Smooth muscle cell (in vitro differentiated cells): Measurements from ENCODE around the gene PANK4. TPM values are rescaled to one million over a fixed set of nuclear protein-coding genes. Genes with fewer than 3 reads are reported as not detected.

ENCODE experiments used
- DNase-seq: peaks from one replicate; lab custom pipeline; 2025; ENCODE audit not compliant: unreplicated experiment; lab: John Stamatoyannopoulos, UW
- H2AFZ ChIP-seq: fragments of 200-600 bp; sonication (generic); 2 replicates; pipeline ENCODE4 v1.6.0; 2016; ENCODE audit warnings: antibody characterized with exemption, low read depth, mild to moderate bottlenecking
- H3F3A ChIP-seq: fragments of 200-600 bp; sonication (generic); 2 replicates; pipeline ENCODE4 v1.6.0; 2017; ENCODE audit warnings: antibody characterized with exemption, low read depth
- H3K27ac ChIP-seq: fragments of 200-600 bp; sonication (generic); 2 replicates; pipeline ENCODE4 v1.5.1; 2016; ENCODE audit warnings: low read depth, mild to moderate bottlenecking
- H3K27me3 ChIP-seq: fragments of 200-600 bp; sonication (generic); 2 replicates; pipeline ENCODE4 v1.6.1; 2016; ENCODE audit warnings: low read depth, mild to moderate bottlenecking
- H3K36me3 ChIP-seq: fragments of 200-600 bp; sonication (generic); 2 replicates; pipeline ENCODE4 v1.5.1; 2016; ENCODE audit warnings: low read depth
- H3K4me1 ChIP-seq: fragments of 200-600 bp; sonication (generic); 2 replicates; pipeline ENCODE4 v1.5.1; 2016; ENCODE audit warnings: low read depth
- H3K4me2 ChIP-seq: fragments of 200-600 bp; sonication (generic); 2 replicates; pipeline ENCODE4 v1.6.0; 2016; ENCODE audit warnings: mild to moderate bottlenecking
- H3K4me3 ChIP-seq: fragments of 200-600 bp; sonication (generic); 2 replicates; pipeline ENCODE4 v1.5.1; 2016; ENCODE audit warnings: mild to moderate bottlenecking
- H3K79me2 ChIP-seq: fragments of 200-600 bp; sonication (generic); 2 replicates; pipeline ENCODE4 v1.6.0; 2016; ENCODE audit warnings: low read depth, mild to moderate bottlenecking
- H3K9ac ChIP-seq: fragments of 200-600 bp; sonication (generic); 2 replicates; pipeline ENCODE4 v1.6.0; 2016; ENCODE audit warnings: low read depth
- H3K9me3 ChIP-seq: fragments of 200-600 bp; sonication (generic); replicated peaks from 2 replicates; pipeline ENCODE4 v1.5.1; 2016; ENCODE audit warnings: low read depth
- H4K20me1 ChIP-seq: fragments of 200-600 bp; sonication (generic); 2 replicates; pipeline ENCODE4 v1.6.0; 2016; ENCODE audit warnings: low read depth
- CTCF ChIP-seq: fragments of 200-600 bp; sonication (generic); IDR thresholded peaks from 2 replicates; pipeline ENCODE4 v1.5.1; 2017; ENCODE audit warnings: borderline replicate concordance, mild to moderate bottlenecking, antibody characterized with exemption; ENCODE audit not compliant: insufficient read depth, poor library complexity, severe bottlenecking
- WGBS: methylation state at CpG from one replicate; pipeline ENCODE4 v1.1.7; 2016; ENCODE audit warnings: low lambda C conversion rate; 5-methylcytosine and 5-hydroxymethylcytosine counted together
- polyA plus RNA-seq: library from polyadenylated mRNA; unstranded; fragments of >200 nt; fragmentation: Nextera tagmentation; extraction: Ambion mirVana; gene quantifications from 2 replicates; pipeline ENCODE4 v1.2.1, GENCODE V29; 2016
- total RNA-seq: library from RNA; depleted of rRNA; stranded (reverse); fragments of >200 nt; gene quantifications from 2 replicates; pipeline ENCODE4 v1.2.3, GENCODE V29; 2014

The PANK4 gene
- total and polyA plus RNA-seq, 2 experiments from 2014 or later, result 28.4 to 28.7 TPM

- no peaks in the 10 kb centered on the region for H3K9me3 ChIP-seq
- DNase-seq, result no peak
- 87% methylated on average over 18 of the region's 19 CpGs for WGBS
- H4K20me1 ChIP-seq, result no peaks in the 10 kb centered on the region
- H3K4me3 ChIP-seq, result no peak overlapping the region
- no peak overlapping the region for H3K27ac ChIP-seq
- no peak overlapping the region for H3K4me2 ChIP-seq
- no peak for TF ChIP-seq CTCF
- H3K4me1 ChIP-seq, result no peaks in the 10 kb centered on the region
- H2AFZ ChIP-seq, result no peak overlapping the region
- no peaks in the 10 kb centered on the region for H3F3A ChIP-seq
- H3K9ac ChIP-seq, result no peak overlapping the region
- no peaks in the 10 kb centered on the region for H3K36me3 ChIP-seq
- no peaks in the 10 kb centered on the region for H3K27me3 ChIP-seq
- no peaks in the 10 kb centered on the region for H3K79me2 ChIP-seq
Measured at GRCh38 chr1:2493218-2493617, 33.2 kb downstream of the PANK4 start.

DNA sequence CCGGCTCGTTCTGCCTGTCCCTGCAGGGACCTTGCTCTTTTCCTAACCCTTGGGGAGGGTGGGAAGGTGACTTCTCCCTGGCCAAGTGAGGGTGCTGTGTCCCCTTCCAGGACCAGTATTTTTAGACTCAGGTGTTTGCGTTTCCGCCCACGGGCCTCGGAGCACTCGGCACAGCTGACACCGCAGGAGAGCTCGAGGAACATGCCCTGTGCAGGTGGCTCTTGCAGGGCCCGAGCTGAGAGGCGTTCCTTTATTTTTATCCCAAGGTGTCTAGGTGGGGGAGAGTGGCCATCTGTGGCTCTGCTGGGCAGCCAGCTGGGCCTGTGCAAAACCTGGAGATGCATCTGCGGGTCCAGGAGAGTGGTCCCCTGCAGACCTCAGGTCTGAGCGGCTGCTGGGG is 34.3 kb downstream of the PANK4 start:
- DNase-seq, result no peak
- 92% methylated on average over 13 of the region's 13 CpGs for WGBS

GRCh38 chr1:2489615-2490014 is 36.8 kb downstream of the PANK4 start:
- 98% methylated on average over 12 of the region's 14 CpGs for WGBS
- Histone ChIP-seq H3K27ac (no peak overlapping the region), H3K36me3 (no peaks in the 10 kb centered on the region), H3K27me3 (no peaks in the 10 kb centered on the region), H3F3A (no peaks in the 10 kb centered on the region), H3K9me3 (no peaks in the 10 kb centered on the region), H4K20me1 (no peaks in the 10 kb centered on the region), H3K9ac (no peak overlapping the region), H2AFZ (no peak overlapping the region), H3K4me3 (no peak overlapping the region), H3K79me2 (no peaks in the 10 kb centered on the region), H3K4me2 (no peak overlapping the region), H3K4me1 (no peaks in the 10 kb centered on the region)
- TF ChIP-seq CTCF, result no peak
- DNase-seq, result no peak

More for the DNA sequence above, 34.3 kb downstream of the PANK4 start:
- Histone ChIP-seq H3F3A (no peaks in the 10 kb centered on the region), H3K27me3 (no peaks in the 10 kb centered on the region), H3K9ac (no peak overlapping the region), H3K27ac (no peak overlapping the region), H3K4me1 (no peaks in the 10 kb centered on the region), H4K20me1 (no peaks in the 10 kb centered on the region), H3K4me2 (no peak overlapping the region), H2AFZ (no peak overlapping the region), H3K79me2 (no peaks in the 10 kb centered on the region), H3K36me3 (no peaks in the 10 kb centered on the region), H3K4me3 (no peak overlapping the region), H3K9me3 (no peaks in the 10 kb centered on the region)
- no peak for TF ChIP-seq CTCF

DNA sequence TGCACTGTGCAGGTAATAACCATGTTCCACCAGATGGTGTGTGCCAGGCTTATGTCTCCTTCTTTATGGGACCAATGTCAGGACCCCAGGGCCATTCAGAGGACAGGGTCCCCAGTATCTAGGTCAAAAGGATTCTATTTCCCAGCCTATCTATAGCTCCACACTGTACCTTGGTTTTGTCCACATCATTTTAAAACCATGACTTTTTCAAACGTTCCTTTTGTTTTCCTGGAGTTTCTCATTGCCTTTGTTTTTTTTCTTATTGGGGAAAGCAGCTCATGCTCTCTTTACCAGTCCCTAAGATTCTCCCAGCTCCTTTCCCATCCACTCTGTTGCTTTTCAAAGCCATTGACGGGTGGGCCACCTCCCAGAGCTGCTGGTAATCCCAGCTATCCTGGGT is 37.7 kb downstream of the PANK4 start:
- no peaks in the 10 kb centered on the region for H3K9me3 ChIP-seq
- 81% methylated on average over 2 of the region's 2 CpGs for WGBS

More for the DNA sequence above, 37.7 kb downstream of the PANK4 start:
- Histone ChIP-seq H3K79me2 (no peaks in the 10 kb centered on the region), H3K4me1 (no peaks in the 10 kb centered on the region), H3K27me3 (no peaks in the 10 kb centered on the region), H3K27ac (no peak overlapping the region), H3F3A (no peaks in the 10 kb centered on the region), H3K9ac (no peak overlapping the region), H3K4me3 (no peak overlapping the region), H2AFZ (no peak overlapping the region), H4K20me1 (no peaks in the 10 kb centered on the region), H3K36me3 (no peaks in the 10 kb centered on the region), H3K4me2 (no peak overlapping the region)
- TF ChIP-seq CTCF, result no peak
- no peak for DNase-seq
